Measurements from ENCODE around the gene MAPK10. TPM values are rescaled to one million over a fixed set of nuclear protein-coding genes. Genes with fewer than 3 reads are reported as not detected.

MAPK10 gene
- total and polyA plus RNA-seq, 2 donors (not counting 3 experiments of a cell fraction or from before 2014, with no cell fraction given): 0.17 TPM; not detected in 1

DNA sequence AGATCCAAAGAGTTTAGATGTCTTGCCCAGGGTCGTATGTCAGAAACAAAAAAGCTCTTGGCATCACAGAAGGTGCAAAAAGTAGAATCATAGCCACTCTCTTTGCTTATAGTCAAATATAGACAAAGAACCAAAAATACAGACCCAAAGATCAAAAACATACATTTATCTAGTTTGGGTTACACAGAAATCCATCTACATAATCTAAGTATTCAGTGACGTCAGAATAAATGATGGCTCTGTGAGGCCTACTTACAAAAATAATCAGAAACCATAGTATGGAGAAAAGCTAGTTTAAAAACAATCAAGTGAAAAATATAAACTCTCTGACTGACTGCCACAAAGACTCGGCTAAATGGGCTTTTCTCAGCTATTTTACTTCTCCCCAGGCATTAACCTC lies 126.8 kb downstream of the MAPK10 start:
- no peak for FAIRE-seq
- no TSS peak for BruUV-seq (replicated peaks)
- no peak overlapping the region for H3K4me2 ChIP-seq (ENCODE audit: insufficient read depth, low read length)
- no peak overlapping the region for H3K9ac ChIP-seq (replicated peaks; ENCODE audit: extremely low read depth, insufficient read depth, low read length)
- H4K20me1 ChIP-seq (replicated peaks; ENCODE audit: control insufficient read depth, extremely low read depth, insufficient read depth, low read length): no peaks in the 10 kb centered on the region
- no peak overlapping the region for H3K4me3 ChIP-seq (replicated peaks in 1 of 3; ENCODE audit: insufficient read depth in 1 of 3, low read depth in 1 of 3, low read length in 3 of 3)
- H3K79me2 ChIP-seq (ENCODE audit: control insufficient read depth, insufficient read depth, low read length): no peaks in the 10 kb centered on the region
- no peaks in the 10 kb centered on the region for H3K27me3 ChIP-seq (ENCODE audit: control insufficient read depth in 2 of 2, insufficient read depth in 2 of 2, low read length in 2 of 2)
- H3K4me1 ChIP-seq (ENCODE audit: control insufficient read depth, extremely low read depth, insufficient read depth, low read length): no peaks in the 10 kb centered on the region
- intact Hi-C loops (cut with micrococcal nuclease): no loop called here
- POLR2A ChIA-PET: no interaction called here
- H3K36me3 ChIP-seq (ENCODE audit: control insufficient read depth in 2 of 2, extremely low read depth in 1 of 2, insufficient read depth in 2 of 2, low read length in 2 of 2): no peaks in the 10 kb centered on the region
- TF ChIP-seq JUN (IDR thresholded peaks at IDR 0.05; ENCODE audit: borderline replicate concordance, insufficient read depth, insufficient read length, low read depth) (no peak), GATA2 (IDR thresholded peaks at IDR 0.05; ENCODE audit: insufficient read depth, insufficient read length, low read depth, low read length) (no peak), POLR2AphosphoS5 (IDR thresholded peaks at IDR 0.05; ENCODE audit: insufficient read depth, low read depth, low read length) (no peak), MYC (IDR thresholded peaks at IDR 0.05; ENCODE audit: low read depth, low read length) (no peak), MAX (IDR thresholded peaks at IDR 0.05; ENCODE audit: insufficient read depth, insufficient read length) (no peak), FOS (IDR thresholded peaks at IDR 0.05; ENCODE audit: borderline replicate concordance, insufficient read depth, low read length) (no peak), EZH2 (IDR thresholded peaks at IDR 0.05; ENCODE audit: borderline replicate concordance, low read depth, low read length, severe bottlenecking) (no peak), POLR2A (IDR thresholded peaks at IDR 0.05; ENCODE audit: low read depth, low read length) (no peak)
- TF ChIP-seq, protein P1, sequence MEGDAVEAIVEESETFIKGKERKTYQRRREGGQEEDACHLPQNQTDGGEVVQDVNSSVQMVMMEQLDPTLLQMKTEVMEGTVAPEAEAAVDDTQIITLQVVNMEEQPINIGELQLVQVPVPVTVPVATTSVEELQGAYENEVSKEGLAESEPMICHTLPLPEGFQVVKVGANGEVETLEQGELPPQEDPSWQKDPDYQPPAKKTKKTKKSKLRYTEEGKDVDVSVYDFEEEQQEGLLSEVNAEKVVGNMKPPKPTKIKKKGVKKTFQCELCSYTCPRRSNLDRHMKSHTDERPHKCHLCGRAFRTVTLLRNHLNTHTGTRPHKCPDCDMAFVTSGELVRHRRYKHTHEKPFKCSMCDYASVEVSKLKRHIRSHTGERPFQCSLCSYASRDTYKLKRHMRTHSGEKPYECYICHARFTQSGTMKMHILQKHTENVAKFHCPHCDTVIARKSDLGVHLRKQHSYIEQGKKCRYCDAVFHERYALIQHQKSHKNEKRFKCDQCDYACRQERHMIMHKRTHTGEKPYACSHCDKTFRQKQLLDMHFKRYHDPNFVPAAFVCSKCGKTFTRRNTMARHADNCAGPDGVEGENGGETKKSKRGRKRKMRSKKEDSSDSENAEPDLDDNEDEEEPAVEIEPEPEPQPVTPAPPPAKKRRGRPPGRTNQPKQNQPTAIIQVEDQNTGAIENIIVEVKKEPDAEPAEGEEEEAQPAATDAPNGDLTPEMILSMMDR (IDR thresholded peaks at IDR 0.05; ENCODE audit: extremely low read depth in 1 of 2, insufficient read depth in 1 of 2, low read depth in 1 of 2, low read length in 2 of 2): no peak
- no peak overlapping the region for H3K27ac ChIP-seq (ENCODE audit: insufficient read depth, low read depth, low read length)
- DNase-seq (ENCODE audit: low read depth, low spot score): no peak
- H3K9me3 ChIP-seq (replicated peaks; ENCODE audit: control insufficient read depth, insufficient read depth, low read length): no peaks in the 10 kb centered on the region
- H2AFZ ChIP-seq (ENCODE audit: low read depth, low read length): no peak overlapping the region
- dilution Hi-C loops (cut with MboI; ENCODE audit: extremely low pct_ligation_motif_present, low sequenced_read_pairs): no loop called here
- CTCF ChIA-PET: interaction anchor here (1.4 kb wide), 2 partner anchors 15 to 18 kb away, joined by 3 read pairs; no protein-coding TSS in a partner anchor
- H3K9me1 ChIP-seq (replicated peaks; ENCODE audit: control insufficient read depth, extremely low read depth, insufficient read depth, low read length): no peaks in the 10 kb centered on the region

Data from endothelial cell of umbilical vein (primary cell).